Measurements from ENCODE around the gene THSD8. TPM values are rescaled to one million over a fixed set of nuclear protein-coding genes. Genes with fewer than 3 reads are reported as not detected.

The THSD8 gene
- total RNA-seq (10 to 100 TPM in 1 of 2 donors, 1 to 10 TPM in 1; 3.0 to 14.0 TPM), polyA plus RNA-seq (ENCODE audit: insufficient read depth, low read depth, low replicate concordance) (27.9 TPM)
- long read RNA-seq, donor 1 = 0 reads
- long read RNA-seq, donor 2 = 0 reads

DNA sequence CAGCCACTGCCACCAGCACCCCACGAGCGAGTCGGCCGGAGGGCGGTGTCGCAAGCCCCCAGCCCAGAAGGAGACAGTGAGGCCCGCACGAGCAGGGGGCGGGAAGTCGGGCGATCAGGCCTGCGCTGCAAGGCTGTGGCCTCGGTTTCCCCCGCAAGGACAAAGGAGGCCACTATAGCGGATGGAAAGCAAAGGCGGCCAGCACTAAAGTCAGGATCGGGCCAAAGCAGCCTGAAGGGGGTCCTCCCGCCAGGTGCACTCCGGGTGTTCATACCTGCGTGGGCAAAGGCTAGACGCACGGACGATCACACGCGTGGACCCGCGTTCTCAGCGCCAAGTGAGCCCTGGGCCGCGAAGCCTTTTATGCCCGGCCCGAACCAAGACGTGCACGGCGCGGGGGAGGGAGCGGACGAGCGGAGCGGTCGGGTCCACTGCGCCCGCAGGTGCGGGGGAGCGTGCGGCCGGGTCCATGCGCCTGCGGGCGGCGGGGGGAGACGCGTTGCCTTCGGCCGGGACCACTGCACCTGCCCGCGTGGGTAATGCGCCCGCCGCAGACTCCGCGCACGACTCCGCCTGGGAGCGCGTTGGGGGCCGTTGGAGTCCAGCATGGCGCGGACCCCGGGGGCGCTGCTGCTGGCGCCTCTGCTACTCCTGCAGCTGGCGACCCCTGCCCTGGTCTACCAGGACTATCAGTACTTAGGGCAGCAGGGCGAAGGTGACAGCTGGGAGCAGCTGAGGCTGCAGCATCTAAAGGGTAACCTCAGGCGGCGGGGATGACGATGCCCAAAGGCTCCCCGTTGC, at the start of gene THSD8, which contains the start of gene PRDX2:
TSS of gene THSD8 (plus strand) at position 604 of the 801 bp plus-strand sequence. CDS start at position 607, 3 bp downstream.
TSS of gene PRDX2 (minus strand) at position 335 of the 801 bp plus-strand sequence. CDS start 539 bp downstream, outside the sequence.
- intact Hi-C loops (cut with DNase I; ENCODE audit: low total_unique reads) = no loop called here
- no peaks in the 10 kb centered on the region for H3K36me3 ChIP-seq (ENCODE audit: low read depth, missing control alignments)
- peaks cover 17% of the 10 kb centered on the region for H3K4me1 ChIP-seq
- H3K4me3 ChIP-seq = peak within 1 kb of the TSS; percentile 78 to 87
- peak; percentile 83 for DNase-seq
- 0% methylated on average over 67 of the region's 78 CpGs; no CpG with 5 or more reads in 1 of the 2 donors for WGBS, 2 donors
- no peaks in the 10 kb centered on the region for H3K27me3 ChIP-seq
- H3K9me3 ChIP-seq = no peaks in the 10 kb centered on the region
- peak; percentile 14 for TF ChIP-seq POLR2A (IDR thresholded peaks at IDR 0.05)
- TF ChIP-seq, protein P1, sequence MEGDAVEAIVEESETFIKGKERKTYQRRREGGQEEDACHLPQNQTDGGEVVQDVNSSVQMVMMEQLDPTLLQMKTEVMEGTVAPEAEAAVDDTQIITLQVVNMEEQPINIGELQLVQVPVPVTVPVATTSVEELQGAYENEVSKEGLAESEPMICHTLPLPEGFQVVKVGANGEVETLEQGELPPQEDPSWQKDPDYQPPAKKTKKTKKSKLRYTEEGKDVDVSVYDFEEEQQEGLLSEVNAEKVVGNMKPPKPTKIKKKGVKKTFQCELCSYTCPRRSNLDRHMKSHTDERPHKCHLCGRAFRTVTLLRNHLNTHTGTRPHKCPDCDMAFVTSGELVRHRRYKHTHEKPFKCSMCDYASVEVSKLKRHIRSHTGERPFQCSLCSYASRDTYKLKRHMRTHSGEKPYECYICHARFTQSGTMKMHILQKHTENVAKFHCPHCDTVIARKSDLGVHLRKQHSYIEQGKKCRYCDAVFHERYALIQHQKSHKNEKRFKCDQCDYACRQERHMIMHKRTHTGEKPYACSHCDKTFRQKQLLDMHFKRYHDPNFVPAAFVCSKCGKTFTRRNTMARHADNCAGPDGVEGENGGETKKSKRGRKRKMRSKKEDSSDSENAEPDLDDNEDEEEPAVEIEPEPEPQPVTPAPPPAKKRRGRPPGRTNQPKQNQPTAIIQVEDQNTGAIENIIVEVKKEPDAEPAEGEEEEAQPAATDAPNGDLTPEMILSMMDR (IDR thresholded peaks at IDR 0.05) = peak in 2 of 3 experiments; percentile 3 to 5
- peak within 1 kb of the TSS; percentile 69 to 70 for H3K27ac ChIP-seq

DNA sequence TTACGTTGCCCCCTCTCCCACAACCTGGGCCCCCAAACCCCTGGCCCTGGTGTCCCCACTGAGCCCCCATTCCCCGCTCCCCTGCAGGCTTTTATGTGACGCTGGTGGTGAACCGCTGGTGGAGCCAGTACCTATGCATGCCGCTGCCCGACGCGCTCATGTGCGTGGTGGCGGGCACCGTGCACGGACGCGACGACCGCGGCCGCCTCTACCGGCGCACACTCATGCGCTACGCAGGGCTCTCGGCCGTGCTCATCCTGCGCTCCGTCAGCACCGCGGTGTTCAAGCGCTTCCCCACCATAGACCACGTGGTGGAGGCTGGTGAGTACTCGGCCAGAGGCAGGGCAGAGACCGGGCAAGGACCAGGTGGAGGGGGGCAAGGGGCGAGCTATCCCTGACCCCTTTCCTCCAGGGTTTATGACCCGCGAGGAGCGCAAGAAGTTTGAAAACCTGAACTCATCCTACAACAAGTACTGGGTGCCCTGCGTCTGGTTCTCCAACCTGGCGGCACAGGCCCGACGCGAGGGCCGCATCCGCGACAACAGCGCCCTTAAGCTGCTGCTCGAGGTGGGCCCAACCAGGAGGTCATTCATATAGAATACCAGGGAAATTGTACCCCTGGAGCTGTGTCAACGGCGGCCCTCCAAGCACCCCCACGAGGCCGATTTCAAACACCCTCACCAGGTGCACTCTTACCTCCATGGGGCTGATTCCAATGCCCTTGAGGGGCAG, 47.2 kb upstream of the THSD8 start:
- intact Hi-C loops (cut with DNase I; ENCODE audit: low total_unique reads) = no loop called here
- Histone ChIP-seq H3K4me1 (peaks cover 7% of the 10 kb centered on the region), H3K27me3 (no peaks in the 10 kb centered on the region), H3K36me3 (ENCODE audit: low read depth, missing control alignments) (no peaks in the 10 kb centered on the region), H3K4me3 (no peak overlapping the region), H3K27ac (no peak overlapping the region), H3K9me3 (no peaks in the 10 kb centered on the region)
- TF ChIP-seq POLR2A (IDR thresholded peaks at IDR 0.05) = no peak
- TF ChIP-seq, protein P1 (IDR thresholded peaks at IDR 0.05) = no peak
- no peak for DNase-seq
- WGBS, 2 donors = 58 to 61% methylated on average over 26 to 50 of the region's 50 CpGs

DNA sequence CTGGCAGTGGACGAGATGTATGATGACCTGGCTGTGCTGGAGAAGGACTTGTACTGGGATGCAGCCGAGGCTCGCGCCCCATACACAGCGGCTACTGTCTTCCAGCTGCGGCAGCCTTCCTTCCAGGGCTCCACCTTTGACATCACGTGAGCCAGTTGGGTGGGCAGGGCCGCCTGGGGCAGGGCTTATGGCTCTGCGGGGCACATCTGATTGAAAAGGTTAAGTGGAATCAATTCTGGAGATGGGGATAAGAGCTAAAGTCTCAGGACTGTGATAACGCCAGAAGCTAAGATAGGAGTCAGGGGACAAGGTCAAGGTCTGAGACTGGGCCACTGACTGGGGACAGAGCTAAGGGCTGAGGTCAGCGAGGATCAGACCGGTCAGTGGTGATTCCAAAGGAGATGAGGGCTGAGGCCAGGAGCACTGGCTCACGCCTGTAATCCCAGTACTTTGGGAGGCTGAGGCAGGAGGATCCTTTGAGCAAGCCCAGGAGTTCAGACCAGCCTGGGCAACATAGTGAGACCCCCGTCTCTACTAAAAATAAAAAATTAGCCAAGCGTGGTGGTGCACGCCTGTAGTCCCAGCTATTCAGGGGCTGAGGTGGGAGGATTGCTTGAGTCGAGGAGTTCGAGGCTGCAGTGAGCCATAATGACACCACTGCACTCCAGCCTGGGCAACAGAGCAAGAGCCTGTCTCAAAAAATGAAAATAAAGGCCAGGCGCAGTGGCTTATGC, 45.6 kb upstream of the THSD8 start:
- H3K4me3 ChIP-seq = no peak overlapping the region
- H3K36me3 ChIP-seq (ENCODE audit: low read depth, missing control alignments) = no peaks in the 10 kb centered on the region
- peaks cover 2% of the 10 kb centered on the region for H3K4me1 ChIP-seq
- H3K27me3 ChIP-seq = no peaks in the 10 kb centered on the region
- no peak overlapping the region for H3K27ac ChIP-seq
- intact Hi-C loops (cut with DNase I; ENCODE audit: low total_unique reads) = no loop called here
- WGBS, 2 donors = 84 to 86% methylated on average over 16 to 19 of the region's 19 CpGs
- TF ChIP-seq, protein P1 (IDR thresholded peaks at IDR 0.05) = no peak
- no peak for TF ChIP-seq POLR2A (IDR thresholded peaks at IDR 0.05)
- H3K9me3 ChIP-seq = no peaks in the 10 kb centered on the region
- DNase-seq = no peak

DNA sequence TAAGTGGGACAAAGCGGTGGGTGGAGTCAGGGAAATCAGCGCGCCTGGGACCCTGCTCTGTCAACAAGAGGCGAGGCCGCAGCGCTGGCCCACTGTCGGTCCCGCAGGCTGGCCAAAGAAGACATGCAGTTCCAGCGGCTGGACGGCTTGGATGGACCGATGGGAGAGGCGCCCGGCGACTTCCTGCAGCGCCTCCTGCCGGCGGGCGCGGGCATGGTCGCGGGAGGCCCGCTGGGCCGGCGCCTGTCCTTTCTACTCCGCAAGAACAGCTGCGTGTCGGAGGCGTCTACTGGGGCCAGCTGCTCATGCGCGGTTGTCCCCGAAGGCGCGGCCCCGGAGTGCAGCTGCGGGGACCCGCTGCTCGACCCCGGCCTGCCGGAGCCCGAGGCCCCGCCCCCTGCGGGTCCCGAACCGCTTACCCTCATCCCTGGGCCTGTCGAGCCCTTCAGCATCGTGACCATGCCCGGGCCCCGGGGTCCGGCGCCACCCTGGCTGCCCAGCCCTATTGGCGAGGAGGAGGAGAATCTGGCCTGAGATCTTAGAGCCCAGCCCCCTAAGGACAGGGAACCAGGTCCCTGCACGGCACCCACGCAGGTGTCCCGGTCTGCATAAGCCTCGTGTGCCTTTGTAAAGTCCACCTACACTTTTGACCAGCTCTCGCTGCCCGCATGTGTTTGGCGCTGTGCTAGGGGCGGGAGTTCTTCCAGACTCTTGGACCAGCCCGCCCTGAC, 44.2 kb upstream of the THSD8 start:
- Histone ChIP-seq H3K9me3 (no peaks in the 10 kb centered on the region), H3K4me1 (peaks cover 2% of the 10 kb centered on the region), H3K27me3 (no peaks in the 10 kb centered on the region), H3K4me3 (peak overlapping the region; percentile 33 to 50), H3K36me3 (ENCODE audit: low read depth, missing control alignments) (no peaks in the 10 kb centered on the region), H3K27ac (no peak overlapping the region)
- intact Hi-C loops (cut with DNase I; ENCODE audit: low total_unique reads) = no loop called here
- no peak for TF ChIP-seq POLR2A (IDR thresholded peaks at IDR 0.05)
- TF ChIP-seq, protein P1 (IDR thresholded peaks at IDR 0.05) = peak; percentile 74 to 94 (median 89)
- WGBS, 2 donors = 7 to 10% methylated on average over 25 to 53 of the region's 60 CpGs
- DNase-seq = peak; percentile 80

Data from testis (tissue), 5 donors.